ENCODE results near the gene ALG1. TPM values are rescaled to one million over a fixed set of nuclear protein-coding genes. Genes with fewer than 3 reads are reported as not detected.

Gene ALG1
- total RNA-seq, 1 donor from 2014 or later: 27.2 TPM

DNA sequence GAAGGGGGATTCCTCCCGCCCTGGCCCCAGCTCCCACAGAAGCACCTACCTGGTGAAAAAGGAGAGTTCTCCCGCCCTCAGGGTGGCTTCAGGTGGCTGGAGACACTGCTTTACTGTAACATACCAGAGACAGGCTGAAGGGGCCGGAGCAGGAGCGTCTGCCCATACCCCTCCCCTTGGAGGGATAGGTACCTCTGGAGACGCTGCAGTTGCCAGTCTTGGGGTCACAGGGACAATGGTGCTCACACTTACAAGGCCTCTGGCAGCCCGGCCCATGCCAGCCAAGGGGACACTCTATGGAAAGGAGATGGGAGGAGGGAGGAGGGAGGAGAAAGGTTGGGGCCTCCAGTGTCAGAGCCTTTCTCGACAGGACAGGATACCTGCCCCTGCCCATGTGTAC, 44.6 kb upstream of the ALG1 start:
- H3K36me3 ChIP-seq: peaks cover 11 to 14% of the 10 kb centered on the region in 2 donors
- no peaks in the 10 kb centered on the region for H3K9me3 ChIP-seq
- no peaks in the 10 kb centered on the region for H3K27me3 ChIP-seq
- intact Hi-C loops (cut with DNase I): no loop called here
- no peak for DNase-seq (ENCODE audit: low spot score in 2 of 2)
- no peak overlapping the region for H3K4me3 ChIP-seq
- TF ChIP-seq, protein P1, sequence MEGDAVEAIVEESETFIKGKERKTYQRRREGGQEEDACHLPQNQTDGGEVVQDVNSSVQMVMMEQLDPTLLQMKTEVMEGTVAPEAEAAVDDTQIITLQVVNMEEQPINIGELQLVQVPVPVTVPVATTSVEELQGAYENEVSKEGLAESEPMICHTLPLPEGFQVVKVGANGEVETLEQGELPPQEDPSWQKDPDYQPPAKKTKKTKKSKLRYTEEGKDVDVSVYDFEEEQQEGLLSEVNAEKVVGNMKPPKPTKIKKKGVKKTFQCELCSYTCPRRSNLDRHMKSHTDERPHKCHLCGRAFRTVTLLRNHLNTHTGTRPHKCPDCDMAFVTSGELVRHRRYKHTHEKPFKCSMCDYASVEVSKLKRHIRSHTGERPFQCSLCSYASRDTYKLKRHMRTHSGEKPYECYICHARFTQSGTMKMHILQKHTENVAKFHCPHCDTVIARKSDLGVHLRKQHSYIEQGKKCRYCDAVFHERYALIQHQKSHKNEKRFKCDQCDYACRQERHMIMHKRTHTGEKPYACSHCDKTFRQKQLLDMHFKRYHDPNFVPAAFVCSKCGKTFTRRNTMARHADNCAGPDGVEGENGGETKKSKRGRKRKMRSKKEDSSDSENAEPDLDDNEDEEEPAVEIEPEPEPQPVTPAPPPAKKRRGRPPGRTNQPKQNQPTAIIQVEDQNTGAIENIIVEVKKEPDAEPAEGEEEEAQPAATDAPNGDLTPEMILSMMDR (IDR thresholded peaks at IDR 0.05): no peak
- H3K27ac ChIP-seq: no peak overlapping the region
- H3K4me1 ChIP-seq: no peaks in the 10 kb centered on the region

GRCh38 chr16:5027575-5028235, 43.9 kb upstream of the ALG1 start:
- Histone ChIP-seq H3K27ac (no peak overlapping the region), H3K4me3 (no peak overlapping the region), H3K4me1 (peaks cover 1 to 2% of the 10 kb centered on the region in 2 donors), H3K27me3 (no peaks in the 10 kb centered on the region), H3K9me3 (no peaks in the 10 kb centered on the region), H3K36me3 (peaks cover 11 to 14% of the 10 kb centered on the region in 2 donors)
- no peak for DNase-seq (ENCODE audit: low spot score in 2 of 2)
- TF ChIP-seq, protein P1 (IDR thresholded peaks at IDR 0.05): no peak
- intact Hi-C loops (cut with DNase I): no loop called here

DNA sequence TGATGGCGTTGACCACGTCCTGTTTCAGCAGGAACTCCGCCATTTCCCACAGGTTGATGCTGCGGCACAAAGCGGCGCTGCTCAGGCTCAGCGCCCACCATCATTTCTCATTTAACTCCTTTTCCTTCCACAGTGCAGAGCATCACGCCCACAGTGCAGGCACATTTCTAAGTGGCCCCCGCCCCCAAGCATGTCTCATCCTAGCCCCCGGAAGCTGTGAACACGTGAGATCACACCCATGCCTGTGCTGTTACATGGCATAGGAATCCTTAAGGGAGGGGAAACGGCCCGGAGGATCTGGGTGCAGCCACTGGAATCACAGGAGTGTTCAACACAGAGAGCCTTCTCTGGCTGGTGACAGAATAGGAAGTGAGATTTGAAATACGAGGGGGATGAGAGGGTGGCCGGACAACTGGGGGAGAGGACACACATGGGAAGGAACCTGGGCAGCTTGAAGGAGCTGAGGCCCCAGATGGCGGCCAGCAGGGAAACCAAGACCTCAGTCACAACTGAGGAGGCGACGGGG, 42.6 kb upstream of the ALG1 start:
- Histone ChIP-seq H3K4me1 (peaks cover 4 to 8% of the 10 kb centered on the region in 2 donors), H3K9me3 (no peaks in the 10 kb centered on the region), H3K4me3 (no peak overlapping the region), H3K36me3 (peaks cover 11 to 14% of the 10 kb centered on the region in 2 donors), H3K27ac (no peak overlapping the region), H3K27me3 (no peaks in the 10 kb centered on the region)
- TF ChIP-seq, protein P1 (IDR thresholded peaks at IDR 0.05): no peak
- intact Hi-C loops (cut with DNase I): no loop called here
- no peak for DNase-seq (ENCODE audit: low spot score in 2 of 2)

DNA sequence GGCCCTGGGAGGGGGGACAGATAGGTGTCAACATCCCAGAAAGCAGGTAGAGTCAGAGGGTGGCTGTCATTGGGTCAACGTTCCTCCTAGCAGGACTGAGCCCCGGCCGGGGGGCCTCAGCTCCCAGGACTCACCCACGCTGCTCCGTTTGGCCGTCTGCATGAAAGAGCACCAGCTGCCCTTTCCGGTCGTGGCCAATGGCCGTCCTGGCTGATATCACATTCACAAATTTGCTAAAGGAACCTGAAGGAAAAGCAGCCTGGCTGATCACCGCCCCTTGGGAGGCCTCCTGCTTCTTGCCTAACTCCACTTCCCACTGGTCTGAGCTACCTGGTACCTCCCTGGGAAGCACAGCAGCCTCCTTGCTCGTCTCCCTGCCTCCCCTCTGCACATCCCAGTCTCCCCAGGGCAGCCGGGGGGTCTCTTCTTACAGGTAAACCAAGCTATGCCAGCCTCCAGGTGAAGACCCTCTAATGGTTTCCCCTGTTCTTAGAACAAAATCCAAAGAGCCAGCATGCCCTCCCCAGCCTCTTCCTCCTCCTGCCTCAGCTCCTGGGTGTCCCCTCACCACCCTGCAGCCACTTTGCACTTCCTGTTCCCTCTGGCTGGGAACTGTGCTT, 41.3 kb upstream of the ALG1 start:
- no peaks in the 10 kb centered on the region for H3K27me3 ChIP-seq
- no peak overlapping the region for H3K27ac ChIP-seq
- no peak for DNase-seq (ENCODE audit: low spot score in 2 of 2)
- TF ChIP-seq, protein P1 (IDR thresholded peaks at IDR 0.05): no peak
- no peak overlapping the region for H3K4me3 ChIP-seq
- peaks cover 11 to 14% of the 10 kb centered on the region in 2 donors for H3K4me1 ChIP-seq
- intact Hi-C loops (cut with DNase I): loop anchor here (5.0 kb wide), 1 partner anchor 42 kb away; the partner anchor contains the start of gene ALG1
- no peaks in the 10 kb centered on the region for H3K9me3 ChIP-seq
- peaks cover 7 to 11% of the 10 kb centered on the region in 2 donors for H3K36me3 ChIP-seq

- no peak overlapping the region for H3K27ac ChIP-seq
- H3K4me3 ChIP-seq: no peak overlapping the region
- H3K4me1 ChIP-seq: peaks cover 11 to 14% of the 10 kb centered on the region in 2 donors
- H3K27me3 ChIP-seq: no peaks in the 10 kb centered on the region
- H3K9me3 ChIP-seq: no peaks in the 10 kb centered on the region
- TF ChIP-seq, protein P1 (IDR thresholded peaks at IDR 0.05): no peak
- DNase-seq (ENCODE audit: low spot score in 2 of 2): no peak
- intact Hi-C loops (cut with DNase I): loop anchor here (5.0 kb wide), 1 partner anchor 41 kb away; the partner anchor contains the start of gene ALG1
- peaks cover 7 to 11% of the 10 kb centered on the region in 2 donors for H3K36me3 ChIP-seq
Measured at GRCh38 chr16:5031601-5032000, 40.0 kb upstream of the ALG1 start.
